Activated CD8-positive, alpha-beta memory T cell treated with anti-CD3 and anti-CD28 coated beads for 4 hours (primary cell): ENCODE measurements around the gene DNTTIP2.
"Not testable (repeated sequence)": the region's sequence is repeated elsewhere in the genome, so short reads cannot be mapped to it uniquely, and the experiment has no call there.

Experiments
- DNase-seq, 2 donors: peaks; one replicate each; pipeline ENCODE4 v3.0.0-alpha.2; 2020; ENCODE audit warnings: low read depth in 2 of 2

Gene DNTTIP2, protein sequence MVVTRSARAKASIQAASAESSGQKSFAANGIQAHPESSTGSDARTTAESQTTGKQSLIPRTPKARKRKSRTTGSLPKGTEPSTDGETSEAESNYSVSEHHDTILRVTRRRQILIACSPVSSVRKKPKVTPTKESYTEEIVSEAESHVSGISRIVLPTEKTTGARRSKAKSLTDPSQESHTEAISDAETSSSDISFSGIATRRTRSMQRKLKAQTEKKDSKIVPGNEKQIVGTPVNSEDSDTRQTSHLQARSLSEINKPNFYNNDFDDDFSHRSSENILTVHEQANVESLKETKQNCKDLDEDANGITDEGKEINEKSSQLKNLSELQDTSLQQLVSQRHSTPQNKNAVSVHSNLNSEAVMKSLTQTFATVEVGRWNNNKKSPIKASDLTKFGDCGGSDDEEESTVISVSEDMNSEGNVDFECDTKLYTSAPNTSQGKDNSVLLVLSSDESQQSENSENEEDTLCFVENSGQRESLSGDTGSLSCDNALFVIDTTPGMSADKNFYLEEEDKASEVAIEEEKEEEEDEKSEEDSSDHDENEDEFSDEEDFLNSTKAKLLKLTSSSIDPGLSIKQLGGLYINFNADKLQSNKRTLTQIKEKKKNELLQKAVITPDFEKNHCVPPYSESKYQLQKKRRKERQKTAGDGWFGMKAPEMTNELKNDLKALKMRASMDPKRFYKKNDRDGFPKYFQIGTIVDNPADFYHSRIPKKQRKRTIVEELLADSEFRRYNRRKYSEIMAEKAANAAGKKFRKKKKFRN

DNA sequence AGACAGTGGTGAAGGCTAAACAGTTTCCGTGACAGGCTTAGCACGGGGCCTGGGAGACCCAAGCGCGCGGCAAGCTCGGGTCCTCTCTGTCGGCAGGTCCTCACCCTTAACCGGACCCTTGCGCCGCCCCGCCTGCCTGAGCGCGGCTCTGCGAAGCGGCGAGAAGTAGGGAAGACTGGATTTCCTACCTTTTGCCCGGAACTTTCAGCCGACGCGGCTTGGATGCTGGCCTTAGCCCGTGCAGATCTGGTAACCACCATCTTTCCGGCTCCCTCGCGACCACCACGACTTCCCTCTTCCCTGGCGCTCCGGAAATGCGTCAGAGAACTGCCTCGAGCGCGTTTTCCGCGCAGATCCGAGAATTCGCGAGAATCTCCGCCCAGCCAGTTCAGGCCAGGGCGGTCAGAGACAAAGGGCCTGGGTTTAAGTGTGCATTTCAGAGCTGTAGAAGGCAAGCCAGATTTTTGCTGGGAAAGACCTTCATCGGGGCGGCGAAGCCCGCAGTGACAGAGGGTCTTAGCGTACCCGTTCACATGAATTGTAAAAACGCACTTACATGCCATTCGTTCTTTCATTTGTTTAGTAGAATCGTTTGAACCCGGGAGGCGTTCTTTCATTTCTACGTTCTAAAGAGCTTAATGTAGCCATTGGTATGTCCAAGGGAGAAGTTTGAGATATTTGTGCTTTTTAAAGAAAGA lies at the start of gene DNTTIP2:
Gene DNTTIP2, minus strand, starts transcription at position 318 of the 698 bp plus-strand sequence. Its CDS starts 58 bp downstream, at position 260.
- DNase-seq, result peak; percentile 81 to 83

DNA sequence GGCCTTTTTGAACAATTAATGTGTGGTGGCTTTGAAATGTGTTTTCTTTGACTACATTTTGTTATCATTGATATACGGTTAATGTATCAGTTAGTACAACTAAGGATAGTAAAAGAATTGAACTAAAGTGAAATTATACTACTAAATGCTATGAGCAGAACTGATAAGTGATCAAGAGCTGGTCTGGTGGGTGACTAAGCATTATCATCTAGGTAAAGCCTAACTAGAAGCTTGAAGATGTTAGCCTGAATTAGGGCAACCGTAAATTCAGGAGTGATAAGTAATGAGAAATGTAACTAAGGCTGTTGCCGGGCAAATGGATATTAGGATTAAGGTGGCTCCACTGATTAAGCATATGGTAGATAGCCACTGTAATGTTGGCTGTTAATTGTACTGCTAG lies 46.2 kb upstream of the DNTTIP2 start:
- no peak for DNase-seq

DNA sequence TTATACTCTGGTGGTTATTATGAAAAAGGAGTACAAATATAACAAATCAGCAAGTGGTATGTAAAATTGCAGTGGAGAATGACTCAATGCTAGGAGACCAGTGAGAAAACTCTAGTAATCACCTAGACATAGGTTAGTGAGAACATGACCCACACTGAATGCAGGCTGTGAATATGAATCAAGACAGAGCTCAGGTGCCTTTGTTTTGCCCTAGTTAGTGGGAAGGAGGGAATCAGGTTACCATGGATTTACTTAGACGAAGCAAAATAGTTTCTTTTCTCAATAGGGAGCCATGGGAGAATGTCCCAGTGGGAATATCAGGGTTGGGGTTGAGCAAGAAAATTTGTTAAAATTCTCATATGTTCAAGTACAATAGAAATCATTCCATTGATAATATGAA lies 40.8 kb upstream of the DNTTIP2 start:
- DNase-seq, result no peak

DNA sequence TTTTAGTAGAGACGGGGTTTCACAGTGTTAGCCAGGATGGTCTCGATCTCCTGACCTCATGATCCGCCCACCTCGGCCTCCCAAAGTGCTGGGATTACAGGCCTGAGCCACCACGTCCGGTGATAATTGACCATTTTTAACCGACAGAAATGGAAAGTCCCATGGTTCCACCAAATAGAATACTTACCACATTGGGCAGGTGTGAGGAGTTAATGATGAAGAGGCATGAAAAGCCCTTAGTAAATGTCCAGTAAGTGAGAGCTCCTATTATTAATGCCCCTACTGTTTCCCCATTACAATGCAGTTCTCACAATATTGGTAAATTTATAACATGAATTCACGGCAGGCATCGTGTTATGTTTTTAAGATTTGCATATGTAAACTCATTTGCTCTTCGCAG lies 38.3 kb upstream of the DNTTIP2 start:
- no peak for DNase-seq

DNA sequence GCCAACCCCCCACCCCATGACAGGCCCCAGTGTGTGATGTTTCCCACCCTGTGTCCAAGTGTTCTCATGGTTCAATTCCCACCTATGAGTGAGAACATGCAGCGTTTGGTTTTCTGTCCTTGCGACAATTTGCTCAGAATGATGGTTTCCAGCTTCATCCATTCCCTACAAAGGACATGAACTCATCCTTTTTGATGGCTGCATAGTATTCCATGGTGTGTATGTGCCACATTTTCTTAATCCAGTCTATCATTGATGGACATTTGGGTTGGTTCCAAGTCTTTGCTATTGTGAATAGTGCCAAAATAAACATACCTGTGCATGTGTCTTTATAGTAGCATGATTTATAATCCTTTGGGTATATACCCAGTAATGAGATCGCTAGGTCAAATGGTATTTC lies 31.9 kb upstream of the DNTTIP2 start:
- DNase-seq, result not testable (repeated sequence)

DNA sequence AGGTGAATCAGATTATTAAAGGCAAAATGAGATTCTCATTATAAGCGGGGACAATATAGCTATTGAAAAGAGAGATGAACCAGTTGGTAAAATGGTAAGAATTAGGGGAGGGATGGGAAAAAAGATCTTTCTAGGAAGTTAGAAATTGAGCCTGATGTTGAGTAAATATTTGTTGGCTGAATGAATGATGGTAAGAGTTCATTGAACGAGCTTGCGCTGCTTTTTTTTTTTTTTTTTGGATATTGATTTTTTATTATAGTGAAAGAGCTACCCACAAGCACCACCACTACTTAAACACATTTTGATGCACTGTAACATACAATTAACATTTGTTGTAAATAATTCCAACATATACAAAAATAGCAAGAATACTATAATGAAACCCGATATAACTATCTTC lies 31.3 kb upstream of the DNTTIP2 start:
- no peak for DNase-seq

DNA sequence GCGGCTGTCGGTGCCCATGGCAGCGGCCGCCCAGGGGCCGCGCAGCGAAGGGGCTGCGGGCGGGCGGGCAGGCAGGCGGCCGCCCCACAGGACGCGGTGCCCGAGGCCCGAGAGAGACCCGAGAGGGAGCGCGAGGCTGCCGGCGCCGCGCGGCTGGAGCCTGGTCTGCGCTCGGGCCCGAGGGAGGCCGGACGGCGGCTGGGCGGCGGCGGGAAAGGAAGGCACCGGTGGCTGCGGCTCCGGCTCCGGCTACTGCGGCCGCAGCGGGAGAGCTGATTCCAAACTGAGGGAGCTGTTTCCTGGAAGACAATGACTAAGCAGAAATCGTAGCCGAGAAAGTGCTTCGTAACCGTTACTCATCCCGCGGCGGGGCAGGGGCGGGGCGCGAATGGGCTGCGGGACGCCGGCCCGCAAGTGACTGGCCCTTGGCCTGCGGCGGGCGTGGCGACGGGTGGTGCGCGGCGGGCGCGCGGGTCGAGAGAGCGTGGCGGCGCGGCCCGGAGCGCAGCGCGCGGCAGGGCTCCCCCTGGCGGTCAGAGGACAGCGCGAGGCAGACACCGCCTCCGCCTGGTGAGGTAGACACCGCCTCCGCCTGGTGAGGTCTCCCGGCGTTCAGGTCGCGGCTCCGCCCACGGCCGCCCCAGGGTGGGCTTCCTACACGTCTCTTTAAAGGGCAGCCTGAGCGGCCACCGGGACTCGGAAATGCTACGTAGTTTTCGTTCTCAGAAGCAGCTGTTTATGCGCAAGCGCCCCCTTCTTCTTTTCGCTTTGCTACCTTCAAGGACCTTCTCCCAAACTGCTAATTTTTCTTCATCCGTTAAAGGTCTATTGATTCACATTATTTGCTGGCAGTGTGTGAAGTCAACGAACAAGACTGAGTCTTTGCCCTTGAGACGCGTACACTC lies 30.4 kb upstream of the DNTTIP2 start, which contains the start of gene GCLM:
Gene GCLM, minus strand, starts transcription at position 285 of the 905 bp plus-strand sequence. Its CDS starts 267 bp downstream, at position 18.
- peak; percentile 89 to 93 for DNase-seq

DNA sequence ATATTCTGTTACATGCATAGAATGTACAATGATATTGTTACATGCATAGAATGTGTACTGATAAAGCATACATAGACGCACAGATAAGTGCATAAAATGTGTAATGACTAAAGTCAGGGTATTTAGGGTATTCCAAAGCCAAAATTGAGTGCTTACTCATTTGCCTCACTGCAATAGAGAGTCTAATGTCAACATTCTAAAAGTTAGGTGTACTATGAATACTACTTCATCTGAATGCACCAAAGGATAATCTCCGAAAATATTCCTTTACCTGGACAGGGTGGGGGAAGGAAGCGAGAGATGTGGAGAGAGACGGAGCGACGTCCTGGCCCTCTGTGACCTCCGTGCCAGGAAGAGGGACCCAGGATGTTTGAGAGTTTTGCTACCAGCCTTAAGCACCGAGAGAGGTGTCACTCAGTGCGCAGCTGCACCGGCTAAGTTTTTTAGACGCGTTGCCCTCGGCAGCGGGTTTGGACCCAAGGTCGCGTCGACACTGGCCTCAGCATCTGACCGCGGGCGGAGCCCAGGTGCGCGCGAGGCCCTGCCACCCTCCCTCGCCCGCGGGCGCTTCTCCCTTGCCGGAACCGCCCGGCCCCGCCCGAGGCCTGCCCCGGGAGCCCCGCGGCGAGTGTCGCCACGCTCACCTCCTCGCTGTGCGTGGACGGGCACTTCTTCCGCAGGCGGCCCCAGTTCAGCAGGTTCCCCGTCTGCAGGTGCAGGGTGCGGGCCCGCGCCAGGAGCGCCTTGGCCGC lies 29.6 kb upstream of the DNTTIP2 start:
- peak in 1 of 2 donors; percentile 7 for DNase-seq

DNA sequence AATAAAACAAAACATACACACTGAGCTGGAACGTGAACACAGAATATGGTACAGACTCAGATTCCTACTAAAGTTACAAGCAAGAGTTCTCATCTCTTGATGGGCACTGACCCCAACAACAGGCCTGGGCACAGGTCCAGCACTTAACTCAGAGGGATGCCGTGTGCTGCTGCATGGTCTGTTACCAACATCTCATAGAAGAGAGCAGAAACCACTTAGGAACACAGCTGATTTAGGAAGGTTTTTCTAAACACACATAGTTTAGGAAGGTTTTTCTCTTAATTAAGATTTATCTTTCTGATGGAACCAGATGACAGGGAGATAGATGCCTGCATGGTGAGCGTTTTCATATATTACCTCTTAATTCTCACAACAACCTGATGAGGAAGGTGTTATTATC lies 28.7 kb upstream of the DNTTIP2 start:
- no peak for DNase-seq

DNA sequence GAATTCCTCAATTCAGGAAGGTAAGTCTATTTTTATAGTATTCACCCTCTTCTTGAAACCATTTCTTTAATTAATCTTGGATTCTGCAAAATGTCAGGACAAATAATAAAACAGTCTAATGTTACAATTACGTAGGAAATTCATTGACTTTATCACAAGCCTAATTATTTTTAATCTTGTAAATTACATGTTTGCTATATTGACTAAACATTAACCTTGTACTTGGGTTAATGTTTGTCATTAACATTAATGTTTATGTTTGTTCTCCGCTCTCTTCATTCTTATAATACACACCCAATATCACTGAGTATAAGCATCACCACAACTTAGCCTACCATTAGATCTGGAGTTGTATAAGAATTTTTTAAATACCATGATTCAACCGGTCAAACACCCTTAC lies 27.5 kb upstream of the DNTTIP2 start:
- no peak for DNase-seq

DNA sequence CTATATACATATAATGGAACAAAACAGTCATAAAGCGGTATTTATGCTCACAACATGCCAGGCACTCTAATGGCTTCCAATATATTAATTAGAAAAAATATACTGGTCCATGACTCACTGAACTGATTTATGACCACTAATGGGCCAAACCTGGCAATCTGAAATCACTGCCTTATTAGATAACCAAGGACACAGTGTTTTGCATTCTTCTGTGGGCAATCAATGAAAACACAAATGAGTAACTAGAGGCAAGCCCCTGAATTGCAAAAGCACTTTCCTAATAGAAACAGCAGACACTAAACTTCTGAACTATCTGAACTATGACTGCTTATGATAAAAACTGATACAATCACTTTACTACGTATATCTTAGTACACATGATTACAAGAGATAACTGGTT lies 26.7 kb upstream of the DNTTIP2 start:
- no peak for DNase-seq

DNA sequence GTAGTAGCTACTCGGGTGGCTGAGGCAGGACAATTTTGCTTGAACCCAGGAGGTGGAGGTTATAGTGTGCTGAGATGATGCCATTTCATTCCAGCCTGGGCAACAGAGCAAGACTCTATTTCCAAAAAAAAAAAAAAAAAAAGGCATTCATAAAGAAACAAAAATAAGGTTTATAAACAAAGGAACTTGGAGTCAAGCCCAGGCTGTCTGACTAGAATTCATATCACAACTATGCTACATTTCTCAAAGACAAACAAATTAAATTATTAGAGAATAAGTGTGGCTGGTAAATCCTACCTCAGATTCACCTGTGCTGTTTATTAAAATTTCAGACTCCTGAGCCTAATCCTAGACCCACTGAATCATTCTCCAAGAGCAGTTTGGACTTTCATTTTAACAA lies 26.0 kb upstream of the DNTTIP2 start:
- DNase-seq, result no peak

DNA sequence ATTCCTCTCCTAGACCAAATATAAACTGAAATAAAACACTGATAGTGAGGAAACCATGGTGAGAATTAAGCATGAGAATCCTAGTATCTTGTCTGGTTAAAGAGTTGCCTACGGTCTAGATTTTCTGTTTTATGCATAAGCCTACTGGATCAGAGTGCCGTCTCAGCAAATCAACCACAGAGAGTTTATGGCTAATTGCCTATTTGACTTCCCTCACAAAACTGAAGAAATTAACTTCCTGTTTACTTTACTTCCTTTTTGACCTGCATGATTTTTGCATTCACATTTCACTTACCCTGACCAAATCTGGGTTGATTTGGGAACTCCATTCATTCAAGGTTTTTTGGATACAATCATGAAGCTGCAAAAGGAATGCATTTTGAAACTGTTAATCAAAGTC lies 25.2 kb upstream of the DNTTIP2 start:
- no peak for DNase-seq

DNA sequence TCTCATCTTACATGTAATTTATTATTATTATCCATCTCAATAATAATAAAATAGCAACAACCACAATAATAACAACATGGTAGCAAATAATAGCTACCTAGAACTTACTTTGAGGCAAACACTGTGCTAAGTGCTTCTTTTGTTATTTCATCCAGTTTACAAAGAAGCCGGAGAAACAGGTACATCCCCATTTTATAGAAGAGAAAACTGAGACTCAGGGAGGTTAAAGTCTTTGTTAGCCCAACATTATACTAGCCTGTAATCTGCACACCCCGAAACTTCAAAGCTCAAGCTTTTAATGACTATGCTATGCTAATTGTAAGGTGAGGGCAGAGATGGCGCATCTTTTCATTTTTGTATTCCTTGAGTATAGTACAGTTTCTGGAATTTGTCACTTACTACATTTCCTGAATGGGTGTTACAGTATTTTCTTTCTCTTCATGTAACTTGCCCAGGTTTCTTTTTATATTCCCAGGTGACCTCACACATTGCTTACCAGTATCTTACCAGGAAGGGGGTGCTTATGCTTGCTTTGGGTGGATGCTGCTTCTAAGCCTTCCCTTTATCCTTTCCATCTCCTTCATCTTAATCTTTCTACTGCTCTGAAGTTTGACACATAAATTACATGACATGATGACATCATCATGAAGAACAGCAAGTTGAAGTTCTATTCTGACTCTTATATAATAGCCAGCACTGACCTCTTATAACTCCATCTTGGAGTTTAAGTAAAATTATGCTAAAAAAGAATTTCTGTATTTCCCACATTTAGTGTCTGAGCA lies 21.9 kb upstream of the DNTTIP2 start:
- no peak for DNase-seq

DNA sequence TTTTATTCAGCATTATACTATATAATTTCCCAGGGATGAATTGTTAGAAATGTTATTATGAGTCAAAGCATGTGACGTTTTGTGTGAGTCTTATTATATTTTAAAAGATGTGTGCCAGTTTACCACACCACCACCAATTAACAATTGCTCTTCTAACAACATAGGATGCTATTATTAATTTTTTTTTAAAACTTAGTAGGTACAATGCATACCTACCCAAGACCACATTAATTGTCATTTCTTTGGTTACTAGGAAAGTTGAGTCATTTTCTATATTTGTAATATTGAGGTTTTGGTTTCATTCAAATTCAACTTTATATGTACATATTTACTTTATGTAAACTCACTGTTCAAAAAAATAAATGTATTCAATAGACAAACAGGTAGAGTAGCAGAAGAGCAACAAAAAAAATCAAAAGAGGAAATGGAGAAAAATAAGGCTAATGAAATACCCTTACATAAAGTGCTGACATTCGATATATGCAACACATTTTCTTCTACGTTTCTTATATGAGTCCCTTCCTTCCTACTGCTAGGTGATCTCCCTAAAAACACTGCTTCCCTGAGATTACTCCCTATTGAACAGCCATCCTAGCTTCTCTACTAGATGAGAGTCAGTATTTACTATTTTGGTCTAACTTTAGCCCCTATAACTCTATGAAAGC lies 20.7 kb upstream of the DNTTIP2 start:
- no peak for DNase-seq

DNA sequence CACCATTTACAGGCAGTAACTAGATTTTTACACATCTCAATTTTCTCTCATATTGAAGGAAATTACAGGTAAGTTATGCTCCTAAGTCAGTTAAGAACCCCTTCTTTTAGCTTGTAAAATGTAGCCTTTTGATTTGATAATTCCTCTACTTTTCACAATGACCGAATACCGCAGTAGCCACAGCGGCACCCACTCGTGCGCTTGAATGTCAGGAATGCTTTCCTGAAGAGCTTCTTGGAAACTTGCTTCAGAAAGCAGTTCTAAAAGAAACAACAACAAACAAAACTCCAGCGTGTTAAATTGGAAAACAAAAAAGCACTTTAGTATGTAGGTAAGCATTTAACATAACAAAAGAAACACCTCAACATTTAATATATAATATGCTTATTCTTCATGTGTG lies 9.9 kb upstream of the DNTTIP2 start:
- DNase-seq, result no peak

DNA sequence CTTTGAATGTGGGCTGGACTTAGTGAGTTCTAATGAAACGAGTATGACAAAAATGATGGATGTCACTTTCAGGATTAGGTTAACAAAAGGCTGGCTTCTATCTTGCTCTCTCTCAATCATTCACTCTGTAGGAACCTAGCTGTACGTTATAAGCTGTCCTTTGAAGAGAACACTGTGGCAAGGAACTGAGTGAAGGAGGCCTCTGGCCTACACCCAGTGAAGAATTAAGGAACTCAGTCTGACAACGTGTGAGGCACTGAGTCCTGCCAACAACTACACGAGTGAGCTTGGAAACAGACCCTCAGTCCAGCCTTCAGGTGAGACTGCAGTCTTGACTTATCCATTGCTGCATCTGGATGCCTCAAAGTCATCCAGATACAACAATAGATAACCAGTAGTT lies 3.3 kb upstream of the DNTTIP2 start:
- no peak for DNase-seq

DNA sequence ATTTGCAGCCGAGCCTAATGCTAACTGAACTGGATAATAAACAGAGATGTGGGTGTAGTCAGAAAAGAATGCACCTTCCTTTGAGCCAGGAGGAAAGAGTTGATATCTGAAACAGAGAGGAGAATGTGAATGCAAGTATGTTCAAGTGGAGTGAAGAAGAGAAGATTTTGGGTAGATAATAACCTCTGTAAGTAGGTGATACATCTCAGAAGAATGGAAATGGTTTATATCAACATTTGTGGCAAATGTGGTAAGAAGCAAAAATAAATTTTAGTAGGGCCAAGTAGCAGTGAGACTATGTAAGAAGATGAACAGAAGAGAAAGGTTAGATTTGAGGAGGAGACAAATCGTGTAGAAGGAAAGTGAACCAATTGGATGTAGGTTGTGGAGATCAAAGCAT lies 1.7 kb upstream of the DNTTIP2 start:
- DNase-seq, result no peak

DNA sequence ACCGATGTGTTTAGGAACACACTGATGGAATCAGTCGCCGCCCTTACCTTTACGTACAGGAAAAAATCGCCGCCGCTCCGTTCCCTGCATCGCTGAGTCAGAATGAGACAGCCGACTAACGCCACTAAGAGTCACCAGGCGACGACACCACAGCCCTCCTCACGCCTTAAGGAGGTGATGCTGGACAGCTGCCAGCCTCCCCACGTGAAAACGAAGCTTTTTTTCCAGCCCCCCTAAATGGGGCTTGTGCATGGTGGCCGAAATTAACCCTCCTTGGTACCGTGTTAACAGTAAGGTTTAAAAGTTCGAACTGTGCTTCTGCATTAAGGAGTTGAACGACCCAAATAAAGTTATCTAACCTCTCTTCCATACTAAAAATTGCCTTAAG lies 511 bp downstream of the DNTTIP2 start:
- peak; percentile 53 to 59 for DNase-seq
